ENCODE data around the gene TCP11.

Gene TCP11

GRCh38 chr6:35090734-35091133, 50.4 kb downstream of the TCP11 start:
- no peak for DNase-seq

DNA sequence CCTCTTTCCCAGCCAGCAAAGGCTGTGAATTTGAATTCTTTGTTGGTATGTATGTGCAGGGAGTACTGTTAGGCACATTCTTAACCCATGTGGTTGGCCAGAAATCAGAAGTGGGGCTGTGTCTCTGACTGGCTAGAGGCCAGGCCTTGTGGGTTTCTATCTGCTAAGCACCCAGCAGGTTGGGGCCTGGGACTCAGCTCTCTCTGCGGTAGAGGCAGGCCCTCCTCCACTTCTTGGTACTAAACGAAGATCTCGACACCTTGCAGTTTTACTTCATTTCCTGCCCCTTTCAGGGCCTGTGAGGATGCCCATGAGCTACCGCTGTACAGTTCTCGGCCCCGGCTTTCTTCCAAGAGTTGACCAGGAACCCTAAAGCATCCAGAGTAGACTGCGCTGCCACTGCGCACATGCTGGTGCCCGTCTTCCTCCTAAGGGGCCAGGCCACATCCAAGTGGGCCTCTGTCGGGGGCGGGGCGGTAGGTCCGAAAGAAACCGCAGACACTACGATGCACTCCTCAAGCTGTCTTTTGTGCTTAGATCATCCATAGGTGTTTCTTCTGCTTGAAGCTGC, 51.1 kb downstream of the TCP11 start:
- DNase-seq, result peak; percentile 49

- DNase-seq, result no peak
Observed at GRCh38 chr6:35089216-35089934, 51.8 kb downstream of the TCP11 start.

GRCh38 chr6:35088281-35089215, 52.6 kb downstream of the TCP11 start:
- DNase-seq, result no peak

- DNase-seq, result no peak
Observed at GRCh38 chr6:35087361-35088280, 53.5 kb downstream of the TCP11 start.

GRCh38 chr6:35086636-35087360, 54.3 kb downstream of the TCP11 start:
- no peak for DNase-seq

DNA sequence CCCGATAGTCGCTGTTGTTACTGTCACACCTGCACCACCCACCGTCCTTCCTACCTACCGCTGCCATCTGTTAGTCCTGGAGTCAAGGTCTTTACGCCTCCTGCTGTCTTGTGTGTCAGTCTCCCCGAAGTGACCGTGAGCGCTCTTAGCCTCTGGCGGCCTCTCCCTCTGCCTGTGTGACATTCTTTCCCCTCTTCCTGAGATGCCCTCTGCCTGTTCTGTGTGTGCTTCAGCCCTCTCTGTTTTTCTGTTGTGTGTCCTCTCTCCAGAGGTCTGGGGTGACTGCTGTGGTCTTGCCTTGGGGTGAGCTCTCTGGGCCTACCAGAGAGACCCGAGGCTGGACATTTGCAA, 54.9 kb downstream of the TCP11 start:
- no peak for DNase-seq

DNA sequence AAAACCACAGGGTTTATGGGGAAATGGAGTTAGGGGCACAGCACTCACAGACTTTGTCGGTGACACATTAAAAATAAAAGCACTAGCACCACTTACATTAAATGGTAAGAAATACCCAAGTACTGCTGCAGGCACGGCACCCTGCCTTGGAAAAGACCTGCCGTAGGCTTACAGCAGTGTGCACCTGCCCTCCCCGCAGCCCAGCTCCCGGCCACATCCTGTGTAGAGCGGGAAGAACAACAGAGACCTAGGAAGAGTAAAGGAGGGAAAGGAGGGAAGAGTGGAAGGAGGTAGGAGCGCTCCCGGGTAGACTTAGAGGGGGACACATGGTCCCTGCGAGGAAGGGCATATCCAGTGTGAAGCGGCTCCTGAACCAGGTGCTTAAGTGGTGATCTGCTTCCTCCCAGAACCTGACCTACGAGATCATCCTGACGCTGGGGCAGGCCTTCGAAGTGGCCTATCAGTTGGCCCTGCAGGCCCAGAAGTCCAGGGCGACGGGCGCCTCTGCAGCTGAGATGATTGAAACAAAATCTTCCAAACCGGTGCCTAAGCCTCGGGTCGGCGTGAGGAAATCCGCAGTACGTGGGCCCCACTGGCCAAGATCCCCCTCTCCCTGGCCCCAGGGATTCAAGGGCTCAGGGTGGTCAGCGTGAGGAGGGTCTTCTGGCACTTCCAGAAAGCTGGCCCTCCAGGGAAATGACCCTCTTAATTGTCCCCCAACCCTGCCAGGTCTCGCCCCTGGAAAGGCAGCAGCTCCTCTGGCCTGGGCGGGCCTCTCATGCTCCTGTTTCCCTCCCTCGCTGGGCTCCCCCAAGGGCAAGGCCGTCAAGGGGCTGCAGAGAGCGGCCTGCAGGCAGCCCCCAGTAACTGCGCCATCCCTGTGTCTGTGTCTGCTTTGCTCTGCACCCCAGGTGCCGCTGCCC, 55.5 kb downstream of the TCP11 start:
- DNase-seq, result no peak

DNA sequence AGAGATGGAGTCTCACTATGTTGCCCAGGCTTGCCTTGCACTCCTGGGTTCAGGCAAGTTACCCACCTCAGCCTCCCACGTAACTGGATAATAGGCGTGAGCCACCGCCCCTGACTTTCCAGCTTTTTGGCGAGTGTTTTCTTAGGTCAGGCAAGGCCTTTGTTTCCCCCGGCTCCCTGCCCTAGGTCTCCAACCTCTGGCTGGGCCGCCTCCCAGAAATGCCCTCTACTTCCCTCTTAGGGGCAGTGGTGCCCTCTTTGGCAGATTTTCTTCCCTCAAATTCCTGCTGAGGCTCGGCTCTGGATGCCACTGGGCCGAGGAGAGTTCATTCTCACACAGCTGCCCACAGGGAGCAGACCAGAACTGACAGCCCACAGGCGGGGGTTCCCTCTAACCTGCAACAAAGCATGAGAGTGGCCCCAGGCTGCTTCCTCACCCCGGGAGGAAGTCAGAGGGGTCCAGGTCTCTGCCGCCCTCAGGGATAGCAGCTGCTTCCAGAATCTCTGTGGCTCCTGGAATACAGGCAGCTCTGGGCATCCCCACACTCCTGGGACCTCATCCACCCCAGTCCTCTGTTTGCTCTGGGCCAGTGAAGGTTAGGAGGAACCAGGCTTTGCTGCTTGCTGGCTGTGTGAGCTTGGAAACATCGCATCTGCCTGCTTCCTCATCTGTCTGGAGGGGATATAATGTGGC, 56.5 kb downstream of the TCP11 start:
- no peak for DNase-seq

- no peak for DNase-seq
Observed at GRCh38 chr6:35084041-35084491, 57.1 kb downstream of the TCP11 start.

- DNase-seq, result no peak
Observed at GRCh38 chr6:35083507-35083906, 57.6 kb downstream of the TCP11 start.

GRCh38 chr6:35082733-35083403, 58.3 kb downstream of the TCP11 start:
- no peak for DNase-seq

- no peak for DNase-seq
Observed at GRCh38 chr6:35082046-35082732, 59.0 kb downstream of the TCP11 start.

GRCh38 chr6:35081426-35081851, 59.7 kb downstream of the TCP11 start:
- DNase-seq, result no peak

- no peak for DNase-seq
Observed at GRCh38 chr6:35080821-35081425, 60.2 kb downstream of the TCP11 start.

DNA sequence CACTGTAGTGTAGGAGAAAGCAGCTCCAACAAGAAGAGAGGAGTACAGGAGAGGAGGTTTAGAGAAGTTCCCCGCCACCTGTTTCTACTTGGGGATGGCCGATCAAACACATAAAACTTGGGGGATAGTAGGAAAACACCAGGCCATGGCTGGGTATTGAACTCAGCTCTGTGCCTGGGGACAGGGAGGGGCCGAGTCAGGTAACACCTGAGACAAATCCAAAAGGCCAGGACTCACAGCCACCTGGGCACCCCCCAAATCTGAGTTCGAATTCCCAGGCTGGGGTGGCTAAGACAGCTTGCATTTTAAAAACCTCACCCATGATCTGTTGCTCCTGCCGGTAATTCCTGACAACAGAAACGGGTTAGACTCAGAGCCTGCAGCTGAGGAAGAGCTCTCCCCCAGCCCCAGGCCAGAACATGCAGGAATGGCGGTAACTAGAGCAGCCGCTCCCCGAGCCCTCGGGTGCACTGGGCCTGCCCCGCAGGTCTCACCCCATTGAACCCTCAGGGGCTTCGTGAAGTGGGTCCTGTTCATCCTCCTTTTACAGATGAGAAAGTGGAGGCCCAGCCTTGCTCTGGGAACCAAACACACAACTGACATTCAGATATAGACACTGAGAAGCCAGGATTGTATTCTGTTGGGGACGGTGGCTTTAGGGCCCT, 61.0 kb downstream of the TCP11 start:
- no peak for DNase-seq

DNA sequence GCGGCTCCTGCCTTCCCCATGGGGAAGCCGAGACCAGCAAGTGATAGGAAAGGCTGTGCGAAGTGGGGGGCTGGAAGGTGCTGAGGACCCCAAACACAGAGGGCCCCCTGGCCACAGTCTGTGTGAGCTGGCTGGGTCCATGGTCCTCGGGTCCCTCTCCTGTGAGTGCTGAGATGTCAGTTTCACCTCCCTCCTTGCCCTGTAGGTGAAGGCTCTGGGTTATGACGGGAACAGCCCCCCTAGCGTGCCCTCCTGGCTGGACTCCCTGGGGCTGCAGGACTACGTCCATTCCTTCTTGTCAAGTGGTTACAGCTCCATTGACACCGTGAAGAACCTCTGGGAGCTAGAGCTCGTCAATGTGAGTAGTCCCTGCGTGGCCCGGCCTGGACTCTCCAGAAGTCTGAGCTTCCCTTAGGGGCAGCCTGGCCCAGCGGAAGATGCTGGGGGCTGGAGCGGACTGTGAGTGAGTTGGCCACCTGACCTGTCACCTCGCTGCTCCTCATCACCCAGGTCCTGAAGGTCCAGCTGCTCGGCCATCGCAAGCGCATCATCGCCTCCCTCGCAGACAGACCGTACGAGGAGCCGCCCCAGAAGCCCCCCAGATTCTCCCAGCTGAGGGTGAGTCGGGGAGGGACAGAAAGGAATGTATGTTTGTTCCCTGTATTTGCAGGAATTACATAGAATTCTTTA, 61.7 kb downstream of the TCP11 start:
- no peak for DNase-seq
